ENCODE data around the gene GTF3C1. TPM values are rescaled to one million over a fixed set of nuclear protein-coding genes. Genes with fewer than 3 reads are reported as not detected.

The GTF3C1 gene
- total and polyA plus RNA-seq, 2 of the 8 experiments (the other 6 are each of a cell fraction or from before 2014, with no cell fraction given): 89.3 to 126 TPM

DNA sequence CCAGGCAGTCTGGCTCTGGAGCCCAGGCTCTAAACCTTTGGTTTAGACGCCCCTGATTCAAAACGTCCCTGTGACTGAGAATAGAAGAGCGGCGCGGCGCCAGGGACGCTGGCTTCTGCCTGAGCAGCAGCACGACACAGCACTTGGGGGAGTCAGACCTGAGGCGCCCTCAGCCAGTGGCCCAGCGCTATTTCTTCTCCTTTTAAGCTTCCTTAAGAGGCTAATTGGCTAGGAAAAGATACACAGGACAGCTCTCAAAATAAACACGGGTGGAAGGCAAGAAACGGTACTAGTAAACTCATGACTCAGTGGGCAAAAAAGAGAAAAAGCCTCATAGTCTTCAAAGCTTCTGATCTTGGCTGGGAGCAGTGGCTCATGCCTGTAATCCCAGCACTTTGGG, 34.9 kb downstream of the GTF3C1 start:
- Histone ChIP-seq H3K18ac (ENCODE audit: extremely low read depth, low read length) (no peak overlapping the region), H3K27me3 (replicated peaks in 1 of 4; ENCODE audit: control insufficient read depth in 3 of 4, extremely low read depth in 1 of 4, insufficient read depth in 3 of 4, low read length in 3 of 4) (no peaks in the 10 kb centered on the region), H3K9me3 (ENCODE audit: insufficient read depth in 2 of 2, low read depth in 1 of 2, low read length in 1 of 2) (no peaks in the 10 kb centered on the region), H4K91ac (replicated peaks; ENCODE audit: insufficient read length, low read length) (no peak overlapping the region), H2AFZ (ENCODE audit: low read length) (no peak overlapping the region), H3K23ac (ENCODE audit: insufficient read length) (no peak overlapping the region), H3K36me3 (ENCODE audit: control insufficient read depth in 2 of 4, insufficient read depth in 4 of 4, low read length in 3 of 4) (peaks cover 11 to 33% (median 16%) of the 10 kb centered on the region in 4 experiments), H3K27ac (ENCODE audit: low read depth, low read length) (no peak overlapping the region), H3K4me2 (ENCODE audit: insufficient read depth in 1 of 2, low read depth in 2 of 2, low read length in 2 of 2) (no peak overlapping the region), H4K8ac (ENCODE audit: extremely low read depth, insufficient read depth, low read length) (peak overlapping the region; percentile 63; the same call in 1 of the 2 replicates), H3K4me1 (replicated peaks in 1 of 4; ENCODE audit: control insufficient read depth in 3 of 4, insufficient read depth in 4 of 4, low read length in 3 of 4) (no peaks in the 10 kb centered on the region), H4K20me1 (replicated peaks in 1 of 2; ENCODE audit: control insufficient read depth in 1 of 2, insufficient read depth in 2 of 2, low read length in 2 of 2) (peaks cover 5 to 16% of the 10 kb centered on the region in 2 experiments), H3K23me2 (ENCODE audit: low read depth, low read length) (no peaks in the 10 kb centered on the region), H4K5ac (ENCODE audit: insufficient read length, low read depth, low read length) (no peak overlapping the region), H2BK20ac (ENCODE audit: low read length) (no peak overlapping the region), H3K79me1 (ENCODE audit: low read depth, low read length) (no peaks in the 10 kb centered on the region; the same call in 1 of the 2 replicates), H2BK15ac (ENCODE audit: low read length) (no peak overlapping the region), H3K9ac (replicated peaks in 1 of 4; ENCODE audit: extremely low read depth in 1 of 4, low read depth in 3 of 4, low read length in 3 of 4) (no peak overlapping the region), H2BK5ac (ENCODE audit: low read depth, low read length) (no peak overlapping the region), H3K4me3 (ENCODE audit: extremely low read depth in 1 of 4, insufficient read depth in 2 of 4, low read depth in 3 of 4, low read length in 4 of 4) (no peak overlapping the region), H2BK12ac (ENCODE audit: low read depth, low read length) (no peak overlapping the region), H3K4ac (replicated peaks; ENCODE audit: insufficient read length, low read depth, low read length) (no peak overlapping the region), H2AK5ac (ENCODE audit: low read depth, low read length) (no peak overlapping the region), H3K79me2 (ENCODE audit: control insufficient read depth in 1 of 2, insufficient read depth in 2 of 2, low read length in 2 of 2) (no peaks in the 10 kb centered on the region), H3K56ac (replicated peaks; ENCODE audit: insufficient read length, low read depth, low read length) (no peak overlapping the region), H2BK120ac (replicated peaks; ENCODE audit: low read depth, low read length) (no peak overlapping the region), H3K14ac (ENCODE audit: insufficient read length) (no peak overlapping the region)
- ChIA-PET CTCF (ENCODE audit: partially characterized antibody) (interaction anchor here (0.5 to 4.2 kb wide), 10 partner anchors 8 to 686 kb away, joined by 3 to 27 read pairs (median 14); partner anchors contain the start of genes GTF3C1 and KATNIP), POLR2A (ENCODE audit: partially characterized antibody) (no interaction called here)
- FAIRE-seq (no peak), DNase-seq (ENCODE audit: low read depth in 1 of 2, low spot score in 2 of 2) (no peak)
- 89% methylated on average over 12 of the region's 12 CpGs; no CpG with 5 or more reads in 1 of the 2 experiments for WGBS, 2 experiments (ENCODE audit: extremely low coverage in 1 of 2, insufficient coverage in 1 of 2, insufficient read length in 1 of 2, insufficient replicate concordance in 2 of 2, low coverage in 1 of 2, low lambda C conversion rate in 2 of 2, missing lambda C conversion rate in 1 of 2)
- TF ChIP-seq ASH2L (IDR thresholded peaks at IDR 0.05; ENCODE audit: low read length) (no peak), CHD2 (IDR thresholded peaks at IDR 0.05; ENCODE audit: low read length) (no peak), KDM1A (IDR thresholded peaks at IDR 0.05; ENCODE audit: borderline replicate concordance, low read length) (no peak), EGR1 (IDR thresholded peaks at IDR 0.05; ENCODE audit: borderline replicate concordance, low read depth, low read length) (no peak), BACH1 (IDR thresholded peaks at IDR 0.05; ENCODE audit: low read length) (no peak), E2F6 (IDR thresholded peaks at IDR 0.05) (no peak), CBX5 (IDR thresholded peaks at IDR 0.05; ENCODE audit: low read depth, low read length) (no peak), CEBPB (IDR thresholded peaks at IDR 0.05; ENCODE audit: low read depth, low read length) (no peak), POLR2AphosphoS5 (IDR thresholded peaks at IDR 0.05; ENCODE audit: low read depth, low read length) (no peak), RXRA (IDR thresholded peaks at IDR 0.05; ENCODE audit: insufficient read depth, low read depth, low read length) (no peak)
- TF ChIP-seq, protein P1, sequence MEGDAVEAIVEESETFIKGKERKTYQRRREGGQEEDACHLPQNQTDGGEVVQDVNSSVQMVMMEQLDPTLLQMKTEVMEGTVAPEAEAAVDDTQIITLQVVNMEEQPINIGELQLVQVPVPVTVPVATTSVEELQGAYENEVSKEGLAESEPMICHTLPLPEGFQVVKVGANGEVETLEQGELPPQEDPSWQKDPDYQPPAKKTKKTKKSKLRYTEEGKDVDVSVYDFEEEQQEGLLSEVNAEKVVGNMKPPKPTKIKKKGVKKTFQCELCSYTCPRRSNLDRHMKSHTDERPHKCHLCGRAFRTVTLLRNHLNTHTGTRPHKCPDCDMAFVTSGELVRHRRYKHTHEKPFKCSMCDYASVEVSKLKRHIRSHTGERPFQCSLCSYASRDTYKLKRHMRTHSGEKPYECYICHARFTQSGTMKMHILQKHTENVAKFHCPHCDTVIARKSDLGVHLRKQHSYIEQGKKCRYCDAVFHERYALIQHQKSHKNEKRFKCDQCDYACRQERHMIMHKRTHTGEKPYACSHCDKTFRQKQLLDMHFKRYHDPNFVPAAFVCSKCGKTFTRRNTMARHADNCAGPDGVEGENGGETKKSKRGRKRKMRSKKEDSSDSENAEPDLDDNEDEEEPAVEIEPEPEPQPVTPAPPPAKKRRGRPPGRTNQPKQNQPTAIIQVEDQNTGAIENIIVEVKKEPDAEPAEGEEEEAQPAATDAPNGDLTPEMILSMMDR (IDR thresholded peaks at IDR 0.05; ENCODE audit: control extremely low read depth in 1 of 3, insufficient read depth in 1 of 3, low read depth in 1 of 3, low read length in 3 of 3): no peak
